SHP77 treated with DMSO at 0.1 percent for 48 hours (cell line): Measurements from ENCODE around the gene MAP3K4.

Source experiments
- DNase-seq: peaks from one replicate; lab custom pipeline; 2025; lab: John Stamatoyannopoulos, UW

MAP3K4 gene

GRCh38 chr6:161008245-161008644 lies 16.7 kb downstream of the MAP3K4 start:
- DNase-seq: no peak

DNA sequence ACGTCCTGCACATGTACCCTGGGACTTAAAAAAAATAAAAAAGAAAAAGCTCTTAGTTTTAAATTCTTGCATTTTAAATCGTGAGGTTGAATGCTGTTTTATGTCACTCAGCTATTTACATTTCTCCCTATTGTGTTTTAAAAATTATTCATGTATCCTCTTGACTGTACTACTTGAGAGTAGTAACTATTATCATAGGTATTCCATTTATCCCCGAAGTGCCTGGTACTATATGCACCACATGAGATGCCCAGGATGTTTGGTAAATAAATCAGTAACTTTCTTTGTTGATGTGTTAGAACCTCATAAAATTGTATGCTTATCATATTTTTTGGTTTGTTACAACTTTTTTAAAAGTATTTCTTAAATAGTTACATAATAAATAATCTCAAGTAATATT lies 18.4 kb downstream of the MAP3K4 start:
- DNase-seq: no peak

GRCh38 chr6:161010418-161010817 lies 18.8 kb downstream of the MAP3K4 start:
- DNase-seq: no peak

DNA sequence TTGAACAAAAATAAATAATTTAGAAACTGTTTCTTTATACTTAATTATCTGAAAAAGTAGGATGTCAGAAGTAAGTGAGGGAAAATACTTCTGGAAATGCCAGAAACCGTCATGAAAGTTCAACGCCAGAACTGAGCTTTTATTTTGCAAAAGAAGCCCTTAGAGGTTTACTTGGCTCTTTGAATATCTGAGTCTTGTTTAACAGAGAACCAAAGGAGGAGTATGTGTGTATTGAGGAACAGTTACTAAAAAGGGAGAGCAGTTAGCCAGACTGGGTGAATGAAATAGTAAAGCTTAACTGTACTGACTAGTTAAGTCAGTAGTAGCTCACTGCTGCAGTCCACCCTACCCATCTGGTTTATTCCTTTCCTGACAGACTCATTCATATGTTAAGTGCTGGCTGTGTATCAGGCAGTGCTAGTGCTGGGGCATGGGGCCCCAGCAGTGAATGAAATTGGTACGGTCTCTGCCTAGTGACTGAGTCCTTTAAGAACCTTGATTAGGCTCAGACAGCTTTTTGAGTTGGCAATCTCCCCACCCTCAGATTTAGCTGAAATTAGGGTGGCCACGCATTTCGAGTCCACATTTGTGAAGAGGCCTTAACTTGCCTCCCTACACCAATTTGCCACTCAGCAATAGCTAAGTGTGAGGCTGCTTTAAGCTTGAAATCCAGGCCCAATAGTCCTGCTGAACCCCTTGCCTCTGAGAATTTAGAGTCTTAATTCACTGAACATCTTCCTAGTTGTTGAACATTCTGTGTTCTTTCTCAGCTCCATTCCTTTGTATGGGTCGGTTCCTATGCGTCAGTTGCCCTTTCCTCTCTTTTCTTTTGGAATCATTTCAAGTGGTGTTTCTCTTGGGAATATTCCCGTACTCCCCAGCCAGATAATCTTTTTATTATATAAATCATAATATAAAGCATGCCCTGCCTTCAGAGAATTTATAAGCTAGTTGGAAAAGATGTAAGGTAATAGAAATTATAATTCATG lies 20.2 kb downstream of the MAP3K4 start:
- DNase-seq: no peak

DNA sequence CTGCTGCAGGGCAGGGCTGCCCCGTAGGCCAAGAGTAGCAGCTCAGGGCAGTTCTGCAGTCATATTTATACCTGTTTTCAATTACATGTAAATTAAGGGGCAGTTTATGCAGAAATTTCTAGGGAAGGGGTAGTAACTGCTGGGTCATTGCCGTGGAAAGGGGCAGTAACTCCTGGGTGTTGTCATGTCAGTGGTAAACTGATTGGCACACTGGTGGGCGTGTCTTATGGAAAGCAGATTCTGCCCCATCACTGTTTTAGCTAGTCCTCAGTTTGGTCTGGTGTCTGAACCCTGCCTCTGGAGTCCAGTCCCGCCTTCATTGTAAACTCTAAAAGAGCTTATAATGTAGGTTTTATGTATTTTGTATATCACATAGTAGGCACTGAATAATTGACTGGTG lies 22.1 kb downstream of the MAP3K4 start:
- DNase-seq: no peak

- DNase-seq: no peak
Measured at GRCh38 chr6:161017766-161018564, 26.4 kb downstream of the MAP3K4 start.

GRCh38 chr6:161019324-161019839 lies 27.8 kb downstream of the MAP3K4 start:
- no peak for DNase-seq

- no peak for DNase-seq
Measured at GRCh38 chr6:161021543-161021942, 30.0 kb downstream of the MAP3K4 start.

GRCh38 chr6:161021998-161022743 lies 30.6 kb downstream of the MAP3K4 start:
- no peak for DNase-seq

DNA sequence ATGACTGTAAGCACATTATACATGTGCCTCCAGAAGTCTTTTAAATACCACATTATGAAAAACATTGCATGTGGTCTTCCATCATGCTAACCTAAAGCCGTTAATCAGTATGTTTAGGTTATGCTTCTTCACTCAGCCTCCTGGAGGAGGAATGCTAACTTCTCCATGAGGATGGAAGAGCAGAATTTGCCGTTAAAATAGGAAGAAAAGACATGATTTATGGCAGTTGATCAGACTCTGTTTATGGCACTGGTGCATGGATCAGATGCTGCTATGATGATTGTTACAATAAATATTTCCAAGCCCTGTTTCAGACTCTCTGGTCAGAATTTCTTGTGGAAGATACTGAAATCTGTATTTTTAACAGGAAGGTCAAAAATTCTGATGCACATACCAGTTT lies 31.7 kb downstream of the MAP3K4 start:
- DNase-seq: no peak

GRCh38 chr6:161024364-161024920 lies 32.9 kb downstream of the MAP3K4 start:
- DNase-seq: no peak

- no peak for DNase-seq
Measured at GRCh38 chr6:161027385-161027784, 35.8 kb downstream of the MAP3K4 start.

DNA sequence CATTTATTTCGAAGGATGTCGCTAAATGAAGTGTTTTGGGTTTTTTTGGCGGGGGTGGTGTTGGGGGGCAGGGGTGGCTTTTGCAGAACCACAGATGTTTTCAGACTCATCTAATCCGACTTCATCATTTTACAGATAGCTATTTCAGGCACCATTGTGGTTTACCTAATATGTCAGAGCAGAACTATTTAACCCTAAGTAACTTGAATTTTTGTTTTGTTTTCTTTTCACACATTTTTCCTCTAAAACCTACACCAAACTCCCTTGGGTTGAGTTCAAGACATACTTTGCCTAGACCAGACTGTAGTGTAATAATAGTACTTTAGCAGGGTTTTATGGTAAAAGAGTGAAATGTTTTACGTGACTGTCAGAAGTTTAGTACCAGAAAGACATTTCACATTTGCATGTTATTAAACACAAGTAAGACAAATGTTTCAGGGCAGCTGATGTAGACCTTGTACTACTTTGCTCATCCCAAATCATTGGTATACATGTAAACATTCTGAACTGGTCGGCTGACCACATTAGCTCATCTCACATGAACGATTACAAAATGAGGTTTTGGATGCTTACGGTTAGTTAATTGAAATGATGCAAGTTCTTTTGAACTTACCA lies 37.7 kb downstream of the MAP3K4 start:
- no peak for DNase-seq

GRCh38 chr6:161031721-161032495 lies 40.3 kb downstream of the MAP3K4 start:
- DNase-seq: no peak

- no peak for DNase-seq
Measured at GRCh38 chr6:161033667-161034066, 42.1 kb downstream of the MAP3K4 start.

GRCh38 chr6:161035182-161035980 lies 43.8 kb downstream of the MAP3K4 start:
- no peak for DNase-seq

- DNase-seq: no peak
Measured at GRCh38 chr6:161035981-161036263, 44.4 kb downstream of the MAP3K4 start.

DNA sequence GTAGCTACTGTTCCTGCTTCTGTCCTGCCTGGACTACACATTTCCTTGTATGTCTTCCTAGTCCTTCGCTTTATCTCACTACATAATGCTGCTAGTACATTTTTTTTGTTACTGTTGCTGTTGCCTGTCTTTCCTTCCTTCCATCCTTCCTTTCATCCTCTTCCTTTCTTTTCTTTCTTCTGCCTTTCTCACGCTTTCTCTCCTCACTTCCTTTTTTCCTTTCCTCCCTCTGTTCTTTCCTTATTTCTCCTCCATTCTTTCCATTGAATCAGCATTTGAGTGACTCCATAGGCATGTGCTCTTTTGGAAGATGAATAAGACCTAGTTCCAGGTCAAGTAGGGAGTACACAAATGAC lies 46.3 kb downstream of the MAP3K4 start:
- DNase-seq: no peak

GRCh38 chr6:161038229-161039031 lies 46.9 kb downstream of the MAP3K4 start:
- DNase-seq: no peak
